Neural cell (in vitro differentiated cells): ENCODE results near the gene ZNF385C. TPM values are rescaled to one million over a fixed set of nuclear protein-coding genes. Genes with fewer than 3 reads are reported as not detected.

Experiments
- H2AFZ ChIP-seq: fragments of 200-600, 300-800 bp; sonication (generic), shearing (Covaris generic); 2 replicates; pipeline ENCODE4 v1.6.0; 2014; ENCODE audit warnings: low read depth, mild to moderate bottlenecking, antibody characterized with exemption, low read length, moderate library complexity
- H3F3A ChIP-seq: fragments of 200-600 bp; shearing (Covaris generic); 2 replicates; pipeline ENCODE4 v1.6.1; 2016; ENCODE audit warnings: mild to moderate bottlenecking, moderate library complexity, mixed read lengths, antibody characterized with exemption, low read length; ENCODE audit not compliant: insufficient read depth, poor library complexity, severe bottlenecking
- H3K27ac ChIP-seq: fragments of 200-600, 300-800 bp; sonication (generic), shearing (Covaris generic); 2 replicates; pipeline ENCODE4 v1.5.1; 2014; ENCODE audit warnings: mild to moderate bottlenecking, low read length, moderate library complexity
- H3K27me3 ChIP-seq: fragments of 300-800, 200-600 bp; sonication (generic), shearing (Covaris generic); 2 replicates; pipeline ENCODE4 v1.6.0; 2014; ENCODE audit warnings: mild to moderate bottlenecking, low read depth, low read length, moderate library complexity; ENCODE audit not compliant: insufficient read depth
- H3K36me3 ChIP-seq: fragments of 300-800, 200-600 bp; sonication (generic), shearing (Covaris generic); 2 replicates; pipeline ENCODE4 v1.5.1; 2014; ENCODE audit warnings: mild to moderate bottlenecking, antibody characterized with exemption, low read length, moderate library complexity; ENCODE audit not compliant: insufficient read depth
- H3K4me2 ChIP-seq: fragments of 300-800, 200-600 bp; sonication (generic), shearing (Covaris generic); 2 replicates; pipeline ENCODE4 v1.6.0; 2014; ENCODE audit warnings: mild to moderate bottlenecking, low read length
- H3K4me3 ChIP-seq: fragments of 300-800, 200-600 bp; sonication (generic), shearing (Covaris generic); 2 replicates; pipeline ENCODE4 v1.5.1; 2014; ENCODE audit warnings: mild to moderate bottlenecking, low read length, moderate library complexity
- H3K79me2 ChIP-seq: fragments of 200-600 bp; shearing (Covaris generic); replicated peaks from 2 replicates; pipeline ENCODE4 v1.6.0; 2014; ENCODE audit warnings: mild to moderate bottlenecking, low read length, moderate library complexity; ENCODE audit not compliant: insufficient read depth
- H3K9ac ChIP-seq: fragments of 300-800, 200-600 bp; sonication (generic), shearing (Covaris generic); 2 replicates; pipeline ENCODE4 v1.6.1; 2016; ENCODE audit warnings: mild to moderate bottlenecking, low read length, mixed read lengths
- H3K9me2 ChIP-seq: fragments of 200-600 bp; shearing (Covaris generic); 2 replicates; pipeline ENCODE4 v1.6.1; 2016; ENCODE audit warnings: mild to moderate bottlenecking, low read length, mixed read lengths; ENCODE audit not compliant: insufficient read depth
- H3K9me3 ChIP-seq: fragments of 200-600, 300-800 bp; sonication (generic), shearing (Covaris generic); 2 replicates; pipeline ENCODE4 v1.6.1; 2016; ENCODE audit warnings: mild to moderate bottlenecking, mixed run types, low read length, moderate library complexity, mixed read lengths
- H4K20me1 ChIP-seq: fragments of 200-600 bp; shearing (Covaris generic); 2 replicates; pipeline ENCODE4 v1.6.1; 2016; ENCODE audit warnings: mild to moderate bottlenecking, mixed run types; ENCODE audit not compliant: insufficient read depth
- EP300 ChIP-seq: fragments of 450-650 bp; conservative IDR thresholded peaks from 2 replicates; pipeline ENCODE4 v1.6.1; 2014; ENCODE audit warnings: antibody characterized with exemption, mild to moderate bottlenecking, moderate library complexity; ENCODE audit not compliant: poor library complexity, severe bottlenecking
- EZH2 ChIP-seq: fragments of 200-600, 300-800 bp; shearing (Covaris generic), sonication (generic); IDR thresholded peaks from 2 replicates; pipeline ENCODE4 v1.6.1; 2014; ENCODE audit warnings: antibody characterized with exemption, low read length, borderline replicate concordance, mild to moderate bottlenecking; ENCODE audit not compliant: insufficient read depth, poor library complexity, severe bottlenecking
- MXI1 ChIP-seq: fragments of 450-650 bp; conservative IDR thresholded peaks from 2 replicates; pipeline ENCODE4 v1.6.1; 2014; ENCODE audit warnings: antibody characterized with exemption, mild to moderate bottlenecking; ENCODE audit not compliant: poor library complexity, severe bottlenecking
- POLR2AphosphoS5 ChIP-seq: IDR thresholded peaks from 2 replicates; pipeline ENCODE4 v1.6.1; 2012
- RAD21 ChIP-seq: fragments of 450-650 bp; conservative IDR thresholded peaks from 2 replicates; pipeline ENCODE4 v1.6.1; 2014; ENCODE audit warnings: antibody characterized with exemption, mild to moderate bottlenecking, moderate library complexity
- SMC3 ChIP-seq: fragments of 450-650 bp; conservative IDR thresholded peaks from 2 replicates; pipeline ENCODE4 v1.6.1; 2014; ENCODE audit warnings: antibody characterized with exemption, mild to moderate bottlenecking, moderate library complexity; ENCODE audit not compliant: poor library complexity
- TAF1 ChIP-seq: IDR thresholded peaks from 2 replicates; pipeline ENCODE4 v1.6.1; 2012; ENCODE audit warnings: low read depth
- polyA plus RNA-seq: library from polyadenylated mRNA; depleted of rRNA; stranded (reverse); fragments of >200 nt; gene quantifications from 2 replicates; pipeline ENCODE4 v1.2.3, GENCODE V29; 2014
- TF ChIP-seq, protein P1 (sequence below): IDR thresholded peaks from 2 replicates; pipeline ENCODE4 v1.6.1; 2012; ENCODE audit warnings: borderline replicate concordance
- TF ChIP-seq, protein P2 (sequence below): fragments of 450-650 bp; IDR thresholded peaks from 2 replicates; pipeline ENCODE4 v1.5.1; 2014; ENCODE audit warnings: antibody characterized with exemption, mild to moderate bottlenecking, moderate library complexity; ENCODE audit not compliant: poor library complexity, severe bottlenecking

Gene ZNF385C
- polyA plus RNA-seq, 1 donor from 2014 or later, result 0.69 TPM

- no peaks in the 10 kb centered on the region for H3K9me2 ChIP-seq
- TF ChIP-seq MXI1, result no peak
- TF ChIP-seq SMC3, result no peak
- TF ChIP-seq, protein P1, sequence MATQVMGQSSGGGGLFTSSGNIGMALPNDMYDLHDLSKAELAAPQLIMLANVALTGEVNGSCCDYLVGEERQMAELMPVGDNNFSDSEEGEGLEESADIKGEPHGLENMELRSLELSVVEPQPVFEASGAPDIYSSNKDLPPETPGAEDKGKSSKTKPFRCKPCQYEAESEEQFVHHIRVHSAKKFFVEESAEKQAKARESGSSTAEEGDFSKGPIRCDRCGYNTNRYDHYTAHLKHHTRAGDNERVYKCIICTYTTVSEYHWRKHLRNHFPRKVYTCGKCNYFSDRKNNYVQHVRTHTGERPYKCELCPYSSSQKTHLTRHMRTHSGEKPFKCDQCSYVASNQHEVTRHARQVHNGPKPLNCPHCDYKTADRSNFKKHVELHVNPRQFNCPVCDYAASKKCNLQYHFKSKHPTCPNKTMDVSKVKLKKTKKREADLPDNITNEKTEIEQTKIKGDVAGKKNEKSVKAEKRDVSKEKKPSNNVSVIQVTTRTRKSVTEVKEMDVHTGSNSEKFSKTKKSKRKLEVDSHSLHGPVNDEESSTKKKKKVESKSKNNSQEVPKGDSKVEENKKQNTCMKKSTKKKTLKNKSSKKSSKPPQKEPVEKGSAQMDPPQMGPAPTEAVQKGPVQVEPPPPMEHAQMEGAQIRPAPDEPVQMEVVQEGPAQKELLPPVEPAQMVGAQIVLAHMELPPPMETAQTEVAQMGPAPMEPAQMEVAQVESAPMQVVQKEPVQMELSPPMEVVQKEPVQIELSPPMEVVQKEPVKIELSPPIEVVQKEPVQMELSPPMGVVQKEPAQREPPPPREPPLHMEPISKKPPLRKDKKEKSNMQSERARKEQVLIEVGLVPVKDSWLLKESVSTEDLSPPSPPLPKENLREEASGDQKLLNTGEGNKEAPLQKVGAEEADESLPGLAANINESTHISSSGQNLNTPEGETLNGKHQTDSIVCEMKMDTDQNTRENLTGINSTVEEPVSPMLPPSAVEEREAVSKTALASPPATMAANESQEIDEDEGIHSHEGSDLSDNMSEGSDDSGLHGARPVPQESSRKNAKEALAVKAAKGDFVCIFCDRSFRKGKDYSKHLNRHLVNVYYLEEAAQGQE, result no peak
- no peak overlapping the region for H3K27ac ChIP-seq
- no peaks in the 10 kb centered on the region for H3K9me3 ChIP-seq
- H3K27me3 ChIP-seq, result no peaks in the 10 kb centered on the region
- H4K20me1 ChIP-seq, result no peaks in the 10 kb centered on the region
- no peaks in the 10 kb centered on the region for H3F3A ChIP-seq
- H3K79me2 ChIP-seq, result peaks cover 5% of the 10 kb centered on the region
- no peak overlapping the region for H3K9ac ChIP-seq
- no peak overlapping the region for H2AFZ ChIP-seq
- H3K36me3 ChIP-seq, result no peaks in the 10 kb centered on the region
- no peak overlapping the region for H3K4me3 ChIP-seq
- no peak overlapping the region for H3K4me2 ChIP-seq
Measured at GRCh38 chr17:42025936-42026335, 72.3 kb downstream of the ZNF385C start.

GRCh38 chr17:42025191-42025579 lies 73.1 kb downstream of the ZNF385C start:
- Histone ChIP-seq H3K4me2 (no peak overlapping the region), H3K9me2 (no peaks in the 10 kb centered on the region), H3K79me2 (peaks cover 12% of the 10 kb centered on the region), H3K9me3 (no peaks in the 10 kb centered on the region), H3F3A (no peaks in the 10 kb centered on the region), H2AFZ (no peak overlapping the region), H3K36me3 (no peaks in the 10 kb centered on the region), H3K4me3 (no peak overlapping the region), H4K20me1 (no peaks in the 10 kb centered on the region), H3K27ac (no peak overlapping the region), H3K27me3 (no peaks in the 10 kb centered on the region), H3K9ac (no peak overlapping the region)
- TF ChIP-seq TAF1, result no peak
- TF ChIP-seq SMC3, result peak; percentile 52
- TF ChIP-seq POLR2AphosphoS5, result no peak

- H3K79me2 ChIP-seq, result peaks cover 19% of the 10 kb centered on the region
- H3K4me2 ChIP-seq, result no peak overlapping the region
- no peak overlapping the region for H3K4me3 ChIP-seq
- no peak overlapping the region for H3K9ac ChIP-seq
- H3K27me3 ChIP-seq, result no peaks in the 10 kb centered on the region
- H3F3A ChIP-seq, result no peaks in the 10 kb centered on the region
- TF ChIP-seq POLR2AphosphoS5, result no peak
- TF ChIP-seq EZH2, result no peak
- no peak for TF ChIP-seq EP300
- TF ChIP-seq, protein P1, result no peak
- TF ChIP-seq TAF1, result no peak
- TF ChIP-seq SMC3, result no peak
- TF ChIP-seq, protein P2, sequence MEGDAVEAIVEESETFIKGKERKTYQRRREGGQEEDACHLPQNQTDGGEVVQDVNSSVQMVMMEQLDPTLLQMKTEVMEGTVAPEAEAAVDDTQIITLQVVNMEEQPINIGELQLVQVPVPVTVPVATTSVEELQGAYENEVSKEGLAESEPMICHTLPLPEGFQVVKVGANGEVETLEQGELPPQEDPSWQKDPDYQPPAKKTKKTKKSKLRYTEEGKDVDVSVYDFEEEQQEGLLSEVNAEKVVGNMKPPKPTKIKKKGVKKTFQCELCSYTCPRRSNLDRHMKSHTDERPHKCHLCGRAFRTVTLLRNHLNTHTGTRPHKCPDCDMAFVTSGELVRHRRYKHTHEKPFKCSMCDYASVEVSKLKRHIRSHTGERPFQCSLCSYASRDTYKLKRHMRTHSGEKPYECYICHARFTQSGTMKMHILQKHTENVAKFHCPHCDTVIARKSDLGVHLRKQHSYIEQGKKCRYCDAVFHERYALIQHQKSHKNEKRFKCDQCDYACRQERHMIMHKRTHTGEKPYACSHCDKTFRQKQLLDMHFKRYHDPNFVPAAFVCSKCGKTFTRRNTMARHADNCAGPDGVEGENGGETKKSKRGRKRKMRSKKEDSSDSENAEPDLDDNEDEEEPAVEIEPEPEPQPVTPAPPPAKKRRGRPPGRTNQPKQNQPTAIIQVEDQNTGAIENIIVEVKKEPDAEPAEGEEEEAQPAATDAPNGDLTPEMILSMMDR, result no peak
- no peak for TF ChIP-seq RAD21
- no peak for TF ChIP-seq MXI1
- H3K36me3 ChIP-seq, result no peaks in the 10 kb centered on the region
- H2AFZ ChIP-seq, result no peak overlapping the region
- H3K9me3 ChIP-seq, result no peaks in the 10 kb centered on the region
- H3K9me2 ChIP-seq, result no peaks in the 10 kb centered on the region
- no peak overlapping the region for H3K27ac ChIP-seq
- no peaks in the 10 kb centered on the region for H4K20me1 ChIP-seq
Measured at GRCh38 chr17:42023524-42024349, 74.5 kb downstream of the ZNF385C start.
